Measurements from ENCODE around the gene GLCCI1. TPM values are rescaled to one million over a fixed set of nuclear protein-coding genes. Genes with fewer than 3 reads are reported as not detected.

The GLCCI1 gene
- total RNA-seq, 1 donor from 2014 or later = 42.4 TPM

- no peak for DNase-seq (ENCODE audit: low spot score, unreplicated experiment)
- H3K27me3 Mint-ChIP-seq = no peaks in the 10 kb centered on the region
- H3K4me1 Mint-ChIP-seq (ENCODE audit: low read depth) = peaks cover 13% of the 10 kb centered on the region
- no peaks in the 10 kb centered on the region for H3K36me3 Mint-ChIP-seq (ENCODE audit: insufficient read depth)
- no peaks in the 10 kb centered on the region for H3K9me3 Mint-ChIP-seq (ENCODE audit: low read depth)
- TF ChIP-seq, protein P1, sequence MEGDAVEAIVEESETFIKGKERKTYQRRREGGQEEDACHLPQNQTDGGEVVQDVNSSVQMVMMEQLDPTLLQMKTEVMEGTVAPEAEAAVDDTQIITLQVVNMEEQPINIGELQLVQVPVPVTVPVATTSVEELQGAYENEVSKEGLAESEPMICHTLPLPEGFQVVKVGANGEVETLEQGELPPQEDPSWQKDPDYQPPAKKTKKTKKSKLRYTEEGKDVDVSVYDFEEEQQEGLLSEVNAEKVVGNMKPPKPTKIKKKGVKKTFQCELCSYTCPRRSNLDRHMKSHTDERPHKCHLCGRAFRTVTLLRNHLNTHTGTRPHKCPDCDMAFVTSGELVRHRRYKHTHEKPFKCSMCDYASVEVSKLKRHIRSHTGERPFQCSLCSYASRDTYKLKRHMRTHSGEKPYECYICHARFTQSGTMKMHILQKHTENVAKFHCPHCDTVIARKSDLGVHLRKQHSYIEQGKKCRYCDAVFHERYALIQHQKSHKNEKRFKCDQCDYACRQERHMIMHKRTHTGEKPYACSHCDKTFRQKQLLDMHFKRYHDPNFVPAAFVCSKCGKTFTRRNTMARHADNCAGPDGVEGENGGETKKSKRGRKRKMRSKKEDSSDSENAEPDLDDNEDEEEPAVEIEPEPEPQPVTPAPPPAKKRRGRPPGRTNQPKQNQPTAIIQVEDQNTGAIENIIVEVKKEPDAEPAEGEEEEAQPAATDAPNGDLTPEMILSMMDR (IDR thresholded peaks at IDR 0.05; ENCODE audit: unreplicated experiment) = no peak
- H3K4me3 Mint-ChIP-seq (ENCODE audit: low read depth) = no peak overlapping the region
- no peak overlapping the region for H3K27ac Mint-ChIP-seq
Observed at GRCh38 chr7:7971308-7972040, 2.9 kb downstream of the GLCCI1 start.

GRCh38 chr7:7972128-7972527, 3.5 kb downstream of the GLCCI1 start:
- Mint-ChIP-seq H3K4me3 (ENCODE audit: low read depth) (no peak overlapping the region), H3K27ac (no peak overlapping the region), H3K36me3 (ENCODE audit: insufficient read depth) (no peaks in the 10 kb centered on the region), H3K9me3 (ENCODE audit: low read depth) (no peaks in the 10 kb centered on the region), H3K4me1 (ENCODE audit: low read depth) (peaks cover 13% of the 10 kb centered on the region), H3K27me3 (no peaks in the 10 kb centered on the region)
- no peak for DNase-seq (ENCODE audit: low spot score, unreplicated experiment)
- TF ChIP-seq, protein P1 (IDR thresholded peaks at IDR 0.05; ENCODE audit: unreplicated experiment) = no peak

DNA sequence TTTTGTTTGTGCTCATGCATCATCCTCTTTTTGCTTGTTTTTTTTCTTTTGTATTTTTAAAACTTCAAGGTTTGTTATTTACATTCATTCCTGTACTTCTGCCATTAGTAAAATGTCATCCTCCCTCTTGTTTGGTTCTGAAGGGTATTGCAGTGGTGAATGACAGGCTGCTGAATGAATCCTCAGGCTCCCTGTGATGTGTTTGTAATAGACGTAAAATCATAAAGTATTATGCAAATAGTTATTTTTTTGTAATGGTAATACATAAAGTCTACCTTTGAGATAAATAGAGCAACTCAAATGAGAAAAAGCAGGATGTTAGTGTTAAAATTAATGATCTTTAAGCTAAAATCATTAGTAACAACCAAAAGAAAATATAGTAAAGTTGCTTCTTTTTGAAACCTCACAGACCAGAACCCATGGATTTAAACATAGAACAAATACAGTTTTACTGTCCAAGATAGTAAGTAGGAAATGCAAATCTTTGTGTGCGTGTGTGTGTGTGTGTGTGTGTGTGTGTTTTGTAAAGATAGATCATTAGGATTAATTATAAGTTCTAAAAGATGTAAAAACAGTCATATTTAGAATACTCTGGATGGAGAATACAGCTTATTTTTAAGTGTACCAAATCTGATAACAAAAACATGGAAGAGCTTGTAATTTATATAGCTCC, 4.5 kb downstream of the GLCCI1 start:
- TF ChIP-seq, protein P1 (IDR thresholded peaks at IDR 0.05; ENCODE audit: unreplicated experiment) = no peak
- Mint-ChIP-seq H3K36me3 (ENCODE audit: insufficient read depth) (no peaks in the 10 kb centered on the region), H3K4me1 (ENCODE audit: low read depth) (peaks cover 13% of the 10 kb centered on the region), H3K27ac (peak overlapping the region; percentile 30), H3K9me3 (ENCODE audit: low read depth) (no peaks in the 10 kb centered on the region), H3K4me3 (ENCODE audit: low read depth) (no peak overlapping the region), H3K27me3 (no peaks in the 10 kb centered on the region)
- no peak for DNase-seq (ENCODE audit: low spot score, unreplicated experiment)

DNA sequence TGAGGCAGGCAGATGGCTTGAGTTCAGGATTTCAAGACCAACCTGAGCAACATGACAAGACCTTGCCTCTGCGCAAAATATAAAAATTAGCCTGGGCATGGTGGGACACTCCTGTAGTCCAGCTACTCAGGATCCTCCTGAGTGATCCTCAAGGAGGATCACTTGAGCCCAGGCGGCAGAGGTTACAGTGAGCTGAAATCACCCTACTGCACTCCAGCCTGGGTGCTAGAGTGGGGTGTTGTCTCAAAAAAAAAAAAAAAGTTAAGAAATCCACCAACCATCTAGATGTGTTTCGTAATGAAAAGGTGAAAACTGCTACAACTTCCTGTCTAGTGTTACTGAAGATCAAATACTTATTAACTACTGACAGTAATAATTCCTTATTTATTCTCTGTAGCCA, 8.1 kb downstream of the GLCCI1 start:
- Mint-ChIP-seq H3K27ac (no peak overlapping the region), H3K27me3 (no peaks in the 10 kb centered on the region), H3K4me3 (ENCODE audit: low read depth) (no peak overlapping the region), H3K4me1 (ENCODE audit: low read depth) (peaks cover 16% of the 10 kb centered on the region), H3K9me3 (ENCODE audit: low read depth) (no peaks in the 10 kb centered on the region), H3K36me3 (ENCODE audit: insufficient read depth) (peaks cover under 1% of the 10 kb centered on the region)
- DNase-seq (ENCODE audit: low spot score, unreplicated experiment) = no peak
- TF ChIP-seq, protein P1 (IDR thresholded peaks at IDR 0.05; ENCODE audit: unreplicated experiment) = no peak

DNA sequence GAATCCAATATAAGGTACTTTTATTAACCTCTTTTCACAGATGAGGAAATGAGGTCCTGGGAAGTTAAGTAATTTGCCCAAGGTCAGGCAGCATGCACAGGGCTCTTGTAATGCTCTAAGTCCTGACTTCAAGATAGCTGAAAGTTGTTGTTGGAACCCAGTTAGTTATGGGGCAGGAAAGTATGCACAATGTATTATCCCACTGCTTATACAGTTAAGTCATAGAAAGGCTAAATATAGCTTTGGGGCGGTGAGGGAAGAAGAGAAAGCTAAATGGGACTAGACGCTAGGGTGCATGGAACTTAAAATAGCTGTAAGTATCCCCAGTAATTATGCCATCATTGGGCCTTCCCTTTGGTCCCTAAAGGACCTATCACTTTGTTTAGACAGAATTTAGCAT, 9.2 kb downstream of the GLCCI1 start:
- TF ChIP-seq, protein P1 (IDR thresholded peaks at IDR 0.05; ENCODE audit: unreplicated experiment) = no peak
- peaks cover 2% of the 10 kb centered on the region for H3K36me3 Mint-ChIP-seq (ENCODE audit: insufficient read depth)
- no peak for DNase-seq (ENCODE audit: low spot score, unreplicated experiment)
- no peak overlapping the region for H3K27ac Mint-ChIP-seq
- peaks cover 16% of the 10 kb centered on the region for H3K4me1 Mint-ChIP-seq (ENCODE audit: low read depth)
- H3K4me3 Mint-ChIP-seq (ENCODE audit: low read depth) = no peak overlapping the region
- H3K27me3 Mint-ChIP-seq = no peaks in the 10 kb centered on the region
- H3K9me3 Mint-ChIP-seq (ENCODE audit: low read depth) = no peaks in the 10 kb centered on the region
